HEK293 (cell line): Measurements from ENCODE around the gene BBC3.
A peak's percentile ranks its signal among the peaks of the same experiment; 100 is the strongest.

Source experiments
- CTCF ChIA-PET: fragments of 350-600 bp; formaldehyde crosslinking; extraction: SDS; loops from one replicate; lab custom pipeline; 2021; ENCODE audit warnings: antibody characterized with exemption; lab: Yijun Ruan, JAX
- POLR2A ChIA-PET: fragments of 300-600 bp; formaldehyde crosslinking; extraction: SDS; loops from one replicate; lab custom pipeline; 2020; ENCODE audit warnings: antibody characterized with exemption, inconsistent platforms; lab: Yijun Ruan, JAX
- H3K27ac ChIP-seq: fragments of 200-500 bp; sonication (Bioruptor generic); 2 replicates; pipeline ENCODE4 v1.5.1; 2014; ENCODE audit warnings: low read depth, low read length, control low read depth, inconsistent platforms; ENCODE audit errors: extremely low read depth
- H3K36me3 ChIP-seq, 2 experiments: fragments of 200-500 bp in 1 of 2; sonication (Bioruptor generic) in 1 of 2; 1 replicate in 1 of 2; 2 replicates in 1 of 2; pipeline ENCODE4 v1.5.1; 2014 to 2017; ENCODE audit warnings: inconsistent platforms in 2 of 2, low read length in 2 of 2; ENCODE audit not compliant: control insufficient read depth in 2 of 2, insufficient read depth in 1 of 2
- H3K4me1 ChIP-seq: fragments of 200-500 bp; sonication (Bioruptor generic); 2 replicates; pipeline ENCODE4 v1.5.1; 2014; ENCODE audit warnings: mild to moderate bottlenecking, low read length, inconsistent platforms; ENCODE audit not compliant: control insufficient read depth, insufficient read depth
- H3K4me3 ChIP-seq: 2 replicates; pipeline ENCODE4 v1.5.1; 2011; ENCODE audit warnings: low read depth, mild to moderate bottlenecking, control low read depth, low read length, moderate library complexity
- H3K9me3 ChIP-seq: fragments of 200-500 bp; sonication (Bioruptor generic); 2 replicates; pipeline ENCODE4 v1.5.1; 2014; ENCODE audit warnings: low read depth, low read length, inconsistent platforms; ENCODE audit not compliant: control insufficient read depth, insufficient read depth
- GLI2 ChIP-seq: fragments of 450-650 bp; formaldehyde crosslinking; IDR thresholded peaks from 2 replicates; pipeline ENCODE4; 2017; ENCODE audit warnings: missing biosample characterization, missing genetic modification characterization, low read depth, borderline replicate concordance
- MZF1 ChIP-seq: fragments of 450-650 bp; formaldehyde crosslinking; IDR thresholded peaks from 2 replicates; pipeline ENCODE4 v1.5.1; 2017; ENCODE audit warnings: missing biosample characterization, missing genetic modification characterization, borderline replicate concordance
- WT1 ChIP-seq: fragments of 450-650 bp; formaldehyde crosslinking; IDR thresholded peaks from 2 replicates; pipeline ENCODE4 v1.5.1; 2016; ENCODE audit warnings: missing biosample characterization, missing genetic modification characterization
- ZFP41 ChIP-seq: fragments of 450-650 bp; formaldehyde crosslinking; IDR thresholded peaks from 2 replicates; pipeline ENCODE4 v1.5.1; 2016; ENCODE audit warnings: missing biosample characterization, missing genetic modification characterization, borderline replicate concordance
- ZNF138 ChIP-seq: fragments of 450-650 bp; formaldehyde crosslinking; IDR thresholded peaks from 2 replicates; pipeline ENCODE4 v1.5.1; 2016; ENCODE audit warnings: missing biosample characterization, missing genetic modification characterization, borderline replicate concordance
- ZNF2 ChIP-seq: fragments of 450-650 bp; formaldehyde crosslinking; IDR thresholded peaks from 2 replicates; pipeline ENCODE4 v1.5.1; 2016; ENCODE audit warnings: missing biosample characterization, missing genetic modification characterization
- ZNF239 ChIP-seq: fragments of 450-650 bp; formaldehyde crosslinking; IDR thresholded peaks from 2 replicates; pipeline ENCODE4 v1.5.1; 2016; ENCODE audit warnings: missing biosample characterization, missing genetic modification characterization
- ZNF248 ChIP-seq: fragments of 450-650 bp; formaldehyde crosslinking; IDR thresholded peaks from 2 replicates; pipeline ENCODE4 v1.5.1; 2017; ENCODE audit warnings: missing biosample characterization, missing genetic modification characterization
- ZNF350 ChIP-seq: fragments of 450-650 bp; formaldehyde crosslinking; IDR thresholded peaks from 2 replicates; pipeline ENCODE4 v1.5.0; 2017; ENCODE audit warnings: missing biosample characterization, mild to moderate bottlenecking, missing genetic modification characterization
- ZNF473 ChIP-seq: fragments of 450-650 bp; formaldehyde crosslinking; IDR thresholded peaks from 2 replicates; pipeline ENCODE4 v1.5.1; 2017; ENCODE audit warnings: missing biosample characterization, missing genetic modification characterization
- ZNF549 ChIP-seq: fragments of 450-650 bp; IDR thresholded peaks from 2 replicates; pipeline ENCODE4 v1.5.1; 2018; ENCODE audit warnings: missing biosample characterization, missing genetic modification characterization, mild to moderate bottlenecking, inconsistent platforms, moderate library complexity
- ZNF600 ChIP-seq: fragments of 450-650 bp; formaldehyde crosslinking; IDR thresholded peaks from 2 replicates; pipeline ENCODE4 v1.5.1; 2016; ENCODE audit warnings: missing biosample characterization, missing genetic modification characterization
- ZNF621 ChIP-seq: fragments of 450-650 bp; formaldehyde crosslinking; IDR thresholded peaks from 2 replicates; pipeline ENCODE4 v1.5.1; 2017; ENCODE audit warnings: missing biosample characterization, missing genetic modification characterization
- ZNF658 ChIP-seq: fragments of 450-650 bp; formaldehyde crosslinking; IDR thresholded peaks from 2 replicates; pipeline ENCODE4; 2016; ENCODE audit warnings: missing biosample characterization, missing genetic modification characterization
- TF ChIP-seq, protein P1 (sequence below): fragments of 450-650 bp; formaldehyde crosslinking; IDR thresholded peaks from 2 replicates; pipeline ENCODE4 v1.5.1; 2017; ENCODE audit warnings: missing biosample characterization, mild to moderate bottlenecking, missing genetic modification characterization, moderate library complexity
- TF ChIP-seq, protein P2 (sequence below): fragments of 450-650 bp; formaldehyde crosslinking; IDR thresholded peaks from 2 replicates; pipeline ENCODE4 v1.5.1; 2016; ENCODE audit warnings: missing biosample characterization, missing genetic modification characterization, borderline replicate concordance
- TF ChIP-seq, protein P3 (sequence below): fragments of 450-650 bp; formaldehyde crosslinking; conservative IDR thresholded peaks from 2 replicates; pipeline ENCODE4 v1.5.1; 2016; ENCODE audit warnings: low read depth, missing biosample characterization, missing genetic modification characterization

The BBC3 gene

DNA sequence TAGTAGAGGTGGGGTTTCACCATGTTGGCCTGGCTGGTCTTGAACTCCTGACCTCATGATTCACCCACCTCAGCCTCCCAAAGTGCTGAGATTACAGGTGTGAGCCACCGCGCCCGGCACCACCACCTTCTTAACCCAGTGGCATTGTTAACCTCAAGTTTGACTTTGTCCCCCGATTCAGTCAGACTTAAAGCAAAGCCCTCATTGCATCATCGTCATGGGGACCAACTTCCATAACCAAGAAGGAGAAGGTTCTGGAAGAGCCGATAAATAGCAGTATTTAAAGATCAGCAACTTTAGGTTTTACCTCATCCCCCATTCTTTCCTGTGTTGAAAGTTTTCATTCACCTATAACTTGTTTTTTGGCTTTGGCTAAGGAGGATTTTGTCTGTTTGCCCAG lies 37.0 kb upstream of the BBC3 start (continued):
- no peak for TF ChIP-seq ZNF350 (tag by site-specific recombination)
- TF ChIP-seq, all 188 proteins: peak for 0

DNA sequence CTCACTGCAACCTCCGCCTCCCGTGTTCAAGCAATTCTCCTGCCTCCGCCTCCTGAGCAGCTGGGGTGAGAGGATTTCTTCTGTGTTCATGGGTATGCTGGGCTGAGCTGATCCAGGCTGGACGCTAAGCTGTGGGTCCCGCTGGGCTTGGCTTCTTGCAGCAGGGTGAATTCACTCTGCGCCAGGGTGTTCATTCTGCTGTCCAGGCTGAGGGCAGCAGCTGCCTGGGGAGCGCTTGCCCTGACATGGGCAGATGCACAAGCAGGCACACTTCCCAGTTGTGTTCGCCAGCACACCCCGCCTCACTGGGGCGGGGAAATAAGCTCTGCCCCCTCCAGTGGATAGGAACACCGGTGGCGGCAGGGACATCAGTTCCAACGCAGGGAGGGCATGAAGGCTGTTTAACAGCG lies 36.4 kb upstream of the BBC3 start:
- Histone ChIP-seq H3K4me1 (no peaks in the 10 kb centered on the region), H3K9me3 (no peaks in the 10 kb centered on the region), H3K36me3 (peaks cover 36 to 49% of the 10 kb centered on the region in 2 experiments), H3K27ac (no peak overlapping the region), H3K4me3 (no peak overlapping the region)
- TF ChIP-seq GLI2 (tag by site-specific recombination): no peak
- no peak for TF ChIP-seq ZNF2 (tag by site-specific recombination)
- no peak for TF ChIP-seq ZNF239
- ChIA-PET CTCF (interaction anchor here (0.7 to 1.5 kb wide), 3 partner anchors 8 to 124 kb away, joined by 4 to 5 read pairs (median 4); no protein-coding TSS in a partner anchor), POLR2A (interaction anchor here (1.0 to 5.8 kb wide), 3 partner anchors 11 to 40 kb away, joined by 3 to 36 read pairs (median 3); partner anchors contain the start of gene CCDC9)

DNA sequence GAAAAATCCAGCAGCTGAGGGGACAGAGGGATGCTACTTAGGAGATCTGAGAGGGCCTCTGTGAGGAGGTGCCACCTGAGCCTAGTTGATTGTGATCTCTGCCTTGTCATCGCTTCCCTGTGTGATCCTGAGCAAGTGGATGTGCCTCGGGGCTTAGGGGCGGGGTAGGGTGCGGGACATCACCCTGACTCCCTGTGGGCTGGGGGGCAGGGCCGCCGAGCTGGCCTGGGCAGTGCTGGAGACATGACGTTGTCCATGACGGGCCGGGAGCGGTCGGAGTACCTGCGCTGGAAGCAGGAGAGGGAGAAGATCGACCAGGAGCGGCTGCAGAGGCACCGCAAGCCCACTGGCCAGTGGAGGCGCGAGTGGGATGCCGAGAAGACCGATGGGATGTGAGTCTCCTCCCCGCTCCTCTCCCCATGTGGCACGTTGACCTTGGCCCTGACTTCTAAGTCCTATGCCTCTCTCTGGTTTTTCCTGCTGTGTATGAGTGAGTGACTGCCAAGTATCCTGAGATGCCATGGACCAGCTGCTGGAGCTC lies 35.5 kb upstream of the BBC3 start:
- ChIA-PET POLR2A (interaction anchor here (5.8 kb wide), 1 partner anchor 10 kb away, joined by 36 read pairs; the partner anchor contains the start of gene CCDC9), CTCF (interaction anchor here (1.4 to 1.5 kb wide), 2 partner anchors 19 to 125 kb away, joined by 3 to 5 read pairs; no protein-coding TSS in a partner anchor)
- Histone ChIP-seq H3K4me3 (no peak overlapping the region), H3K36me3 (peaks cover 40 to 50% of the 10 kb centered on the region in 2 experiments), H3K4me1 (no peaks in the 10 kb centered on the region), H3K9me3 (no peaks in the 10 kb centered on the region), H3K27ac (no peak overlapping the region)
- TF ChIP-seq ZNF600 (peak; percentile 42; the same call in 1 of the 2 replicates), ZNF350 (tag by site-specific recombination) (no peak)

DNA sequence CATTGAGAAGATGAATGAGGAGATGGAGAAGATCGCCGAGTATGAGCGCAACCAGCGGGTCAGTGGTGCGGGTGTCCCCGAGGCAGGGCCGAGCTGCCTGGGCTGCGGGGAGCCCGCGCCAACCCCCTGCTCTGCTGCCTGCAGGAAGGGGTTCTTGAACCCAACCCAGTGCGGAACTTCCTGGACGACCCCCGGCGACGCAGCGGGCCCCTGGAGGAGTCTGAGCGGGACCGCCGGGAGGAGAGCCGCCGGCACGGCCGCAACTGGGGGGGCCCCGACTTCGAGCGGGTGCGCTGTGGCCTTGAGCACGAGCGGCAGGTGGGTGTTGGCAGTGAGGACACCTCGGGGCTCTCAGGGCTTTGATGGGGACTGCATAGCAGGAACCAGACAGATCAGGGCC lies 33.6 kb upstream of the BBC3 start:
- CTCF ChIA-PET: no interaction called here
- H3K36me3 ChIP-seq: peaks cover 37 to 52% of the 10 kb centered on the region in 2 experiments
- H3K4me1 ChIP-seq: no peaks in the 10 kb centered on the region
- H3K27ac ChIP-seq: no peak overlapping the region
- H3K9me3 ChIP-seq: no peaks in the 10 kb centered on the region
- H3K4me3 ChIP-seq: no peak overlapping the region
- POLR2A ChIA-PET: no interaction called here
- TF ChIP-seq, protein P1, sequence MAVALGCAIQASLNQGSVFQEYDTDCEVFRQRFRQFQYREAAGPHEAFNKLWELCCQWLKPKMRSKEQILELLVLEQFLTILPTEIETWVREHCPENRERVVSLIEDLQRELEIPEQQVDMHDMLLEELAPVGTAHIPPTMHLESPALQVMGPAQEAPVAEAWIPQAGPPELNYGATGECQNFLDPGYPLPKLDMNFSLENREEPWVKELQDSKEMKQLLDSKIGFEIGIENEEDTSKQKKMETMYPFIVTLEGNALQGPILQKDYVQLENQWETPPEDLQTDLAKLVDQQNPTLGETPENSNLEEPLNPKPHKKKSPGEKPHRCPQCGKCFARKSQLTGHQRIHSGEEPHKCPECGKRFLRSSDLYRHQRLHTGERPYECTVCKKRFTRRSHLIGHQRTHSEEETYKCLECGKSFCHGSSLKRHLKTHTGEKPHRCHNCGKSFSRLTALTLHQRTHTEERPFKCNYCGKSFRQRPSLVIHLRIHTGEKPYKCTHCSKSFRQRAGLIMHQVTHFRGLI (tag by site-specific recombination): no peak
- TF ChIP-seq ZFP41 (tag by site-specific recombination) (no peak), ZNF549 (tag by site-specific recombination) (no peak), ZNF621 (tag by site-specific recombination) (no peak), ZNF248 (no peak), WT1 (no peak), ZNF138 (tag by site-specific recombination) (no peak), ZNF658 (tag by site-specific recombination) (no peak), ZNF473 (tag by site-specific recombination) (no peak), MZF1 (tag by site-specific recombination) (no peak)
- TF ChIP-seq, protein P2, sequence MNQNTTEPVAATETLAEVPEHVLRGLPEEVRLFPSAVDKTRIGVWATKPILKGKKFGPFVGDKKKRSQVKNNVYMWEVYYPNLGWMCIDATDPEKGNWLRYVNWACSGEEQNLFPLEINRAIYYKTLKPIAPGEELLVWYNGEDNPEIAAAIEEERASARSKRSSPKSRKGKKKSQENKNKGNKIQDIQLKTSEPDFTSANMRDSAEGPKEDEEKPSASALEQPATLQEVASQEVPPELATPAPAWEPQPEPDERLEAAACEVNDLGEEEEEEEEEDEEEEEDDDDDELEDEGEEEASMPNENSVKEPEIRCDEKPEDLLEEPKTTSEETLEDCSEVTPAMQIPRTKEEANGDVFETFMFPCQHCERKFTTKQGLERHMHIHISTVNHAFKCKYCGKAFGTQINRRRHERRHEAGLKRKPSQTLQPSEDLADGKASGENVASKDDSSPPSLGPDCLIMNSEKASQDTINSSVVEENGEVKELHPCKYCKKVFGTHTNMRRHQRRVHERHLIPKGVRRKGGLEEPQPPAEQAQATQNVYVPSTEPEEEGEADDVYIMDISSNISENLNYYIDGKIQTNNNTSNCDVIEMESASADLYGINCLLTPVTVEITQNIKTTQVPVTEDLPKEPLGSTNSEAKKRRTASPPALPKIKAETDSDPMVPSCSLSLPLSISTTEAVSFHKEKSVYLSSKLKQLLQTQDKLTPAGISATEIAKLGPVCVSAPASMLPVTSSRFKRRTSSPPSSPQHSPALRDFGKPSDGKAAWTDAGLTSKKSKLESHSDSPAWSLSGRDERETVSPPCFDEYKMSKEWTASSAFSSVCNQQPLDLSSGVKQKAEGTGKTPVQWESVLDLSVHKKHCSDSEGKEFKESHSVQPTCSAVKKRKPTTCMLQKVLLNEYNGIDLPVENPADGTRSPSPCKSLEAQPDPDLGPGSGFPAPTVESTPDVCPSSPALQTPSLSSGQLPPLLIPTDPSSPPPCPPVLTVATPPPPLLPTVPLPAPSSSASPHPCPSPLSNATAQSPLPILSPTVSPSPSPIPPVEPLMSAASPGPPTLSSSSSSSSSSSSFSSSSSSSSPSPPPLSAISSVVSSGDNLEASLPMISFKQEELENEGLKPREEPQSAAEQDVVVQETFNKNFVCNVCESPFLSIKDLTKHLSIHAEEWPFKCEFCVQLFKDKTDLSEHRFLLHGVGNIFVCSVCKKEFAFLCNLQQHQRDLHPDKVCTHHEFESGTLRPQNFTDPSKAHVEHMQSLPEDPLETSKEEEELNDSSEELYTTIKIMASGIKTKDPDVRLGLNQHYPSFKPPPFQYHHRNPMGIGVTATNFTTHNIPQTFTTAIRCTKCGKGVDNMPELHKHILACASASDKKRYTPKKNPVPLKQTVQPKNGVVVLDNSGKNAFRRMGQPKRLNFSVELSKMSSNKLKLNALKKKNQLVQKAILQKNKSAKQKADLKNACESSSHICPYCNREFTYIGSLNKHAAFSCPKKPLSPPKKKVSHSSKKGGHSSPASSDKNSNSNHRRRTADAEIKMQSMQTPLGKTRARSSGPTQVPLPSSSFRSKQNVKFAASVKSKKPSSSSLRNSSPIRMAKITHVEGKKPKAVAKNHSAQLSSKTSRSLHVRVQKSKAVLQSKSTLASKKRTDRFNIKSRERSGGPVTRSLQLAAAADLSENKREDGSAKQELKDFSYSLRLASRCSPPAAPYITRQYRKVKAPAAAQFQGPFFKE (tag by site-specific recombination): no peak
- TF ChIP-seq, protein P3, sequence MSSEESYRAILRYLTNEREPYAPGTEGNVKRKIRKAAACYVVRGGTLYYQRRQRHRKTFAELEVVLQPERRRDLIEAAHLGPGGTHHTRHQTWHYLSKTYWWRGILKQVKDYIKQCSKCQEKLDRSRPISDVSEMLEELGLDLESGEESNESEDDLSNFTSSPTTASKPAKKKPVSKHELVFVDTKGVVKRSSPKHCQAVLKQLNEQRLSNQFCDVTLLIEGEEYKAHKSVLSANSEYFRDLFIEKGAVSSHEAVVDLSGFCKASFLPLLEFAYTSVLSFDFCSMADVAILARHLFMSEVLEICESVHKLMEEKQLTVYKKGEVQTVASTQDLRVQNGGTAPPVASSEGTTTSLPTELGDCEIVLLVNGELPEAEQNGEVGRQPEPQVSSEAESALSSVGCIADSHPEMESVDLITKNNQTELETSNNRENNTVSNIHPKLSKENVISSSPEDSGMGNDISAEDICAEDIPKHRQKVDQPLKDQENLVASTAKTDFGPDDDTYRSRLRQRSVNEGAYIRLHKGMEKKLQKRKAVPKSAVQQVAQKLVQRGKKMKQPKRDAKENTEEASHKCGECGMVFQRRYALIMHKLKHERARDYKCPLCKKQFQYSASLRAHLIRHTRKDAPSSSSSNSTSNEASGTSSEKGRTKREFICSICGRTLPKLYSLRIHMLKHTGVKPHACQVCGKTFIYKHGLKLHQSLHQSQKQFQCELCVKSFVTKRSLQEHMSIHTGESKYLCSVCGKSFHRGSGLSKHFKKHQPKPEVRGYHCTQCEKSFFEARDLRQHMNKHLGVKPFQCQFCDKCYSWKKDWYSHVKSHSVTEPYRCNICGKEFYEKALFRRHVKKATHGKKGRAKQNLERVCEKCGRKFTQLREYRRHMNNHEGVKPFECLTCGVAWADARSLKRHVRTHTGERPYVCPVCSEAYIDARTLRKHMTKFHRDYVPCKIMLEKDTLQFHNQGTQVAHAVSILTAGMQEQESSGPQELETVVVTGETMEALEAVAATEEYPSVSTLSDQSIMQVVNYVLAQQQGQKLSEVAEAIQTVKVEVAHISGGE: no peak
